Measurements from ENCODE around the gene SSR3. TPM values are rescaled to one million over a fixed set of nuclear protein-coding genes. Genes with fewer than 3 reads are reported as not detected.
A peak's percentile ranks its signal among the peaks of the same experiment; 100 is the strongest.

SSR3 gene
- total and polyA plus RNA-seq, 8 donors, result 30.4 to 190 (median 76.8) TPM

DNA sequence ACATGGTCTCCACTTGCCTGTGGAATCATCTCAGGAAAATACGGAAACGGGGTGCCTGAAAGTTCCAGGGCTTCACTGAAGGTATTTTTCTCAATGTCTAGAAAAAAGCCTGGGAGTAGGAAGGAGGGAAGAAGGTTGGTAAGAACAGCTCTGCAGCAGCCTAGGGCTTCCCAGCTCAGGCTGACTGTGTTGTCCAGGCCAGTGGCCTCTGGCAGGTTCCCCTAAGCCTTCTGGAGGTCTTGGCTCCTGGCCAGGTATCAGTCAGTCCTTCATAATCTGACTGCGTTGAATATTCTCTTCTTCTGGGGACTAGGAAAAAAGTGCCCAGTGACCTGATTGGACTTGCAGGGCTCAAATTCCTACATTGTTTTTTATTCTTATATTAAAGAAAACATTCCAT, 38.6 kb downstream of the SSR3 start:
- Histone ChIP-seq H3K27me3 (no peaks in the 10 kb centered on the region), H3K9me3 (no peaks in the 10 kb centered on the region), H3K27ac (no peak overlapping the region), H3K36me3 (no peaks in the 10 kb centered on the region), H3K4me1 (peaks cover 0 to 14% (median 7%) of the 10 kb centered on the region in 4 donors), H3K4me3 (no peak overlapping the region)
- TF ChIP-seq POLR2A (IDR thresholded peaks at IDR 0.05) (no peak), POLR2AphosphoS5 (IDR thresholded peaks at IDR 0.05) (no peak), CTCF (IDR thresholded peaks at IDR 0.05) (no peak), EP300 (IDR thresholded peaks at IDR 0.05) (no peak)
- no peak for DNase-seq
- WGBS, 5 donors, result 78 to 89% (median 79%) methylated on average over 3 of the region's 3 CpGs
- intact Hi-C loops (cut with DNase I; ENCODE audit: low total_unique reads), result no loop called here

- H3K27me3 ChIP-seq, result no peaks in the 10 kb centered on the region
- no peak overlapping the region for H3K27ac ChIP-seq
- peaks cover 0 to 23% (median 10%) of the 10 kb centered on the region in 4 donors for H3K4me1 ChIP-seq
- intact Hi-C loops (cut with DNase I; ENCODE audit: low total_unique reads), result loop anchor here (5.0 kb wide), 1 partner anchor 361 kb away; no protein-coding TSS in a partner anchor
- H3K36me3 ChIP-seq, result no peaks in the 10 kb centered on the region
- no peak for TF ChIP-seq CTCF (IDR thresholded peaks at IDR 0.05)
- no peak for TF ChIP-seq POLR2A (IDR thresholded peaks at IDR 0.05)
- TF ChIP-seq EP300 (IDR thresholded peaks at IDR 0.05), result no peak
- DNase-seq, result peak in 1 of 2 donors; percentile 27
- 35 to 52% (median 41%) methylated on average over 5 of the region's 5 CpGs for WGBS, 5 donors
- no peaks in the 10 kb centered on the region for H3K9me3 ChIP-seq
- no peak overlapping the region for H3K4me3 ChIP-seq
Measured at GRCh38 chr3:156513619-156514018, 41.3 kb downstream of the SSR3 start.

GRCh38 chr3:156511987-156512677, 42.8 kb downstream of the SSR3 start:
- no peaks in the 10 kb centered on the region for H3K27me3 ChIP-seq
- TF ChIP-seq CTCF (IDR thresholded peaks at IDR 0.05) (no peak), POLR2AphosphoS5 (IDR thresholded peaks at IDR 0.05) (no peak), EP300 (IDR thresholded peaks at IDR 0.05) (no peak), POLR2A (IDR thresholded peaks at IDR 0.05) (no peak)
- H3K27ac ChIP-seq, result no peak overlapping the region
- no peaks in the 10 kb centered on the region for H3K36me3 ChIP-seq
- H3K4me3 ChIP-seq, result no peak overlapping the region
- DNase-seq, result no peak
- intact Hi-C loops (cut with DNase I; ENCODE audit: low total_unique reads), result loop anchor here (5.0 kb wide), 1 partner anchor 360 kb away; no protein-coding TSS in a partner anchor
- peaks cover 0 to 20% (median 9%) of the 10 kb centered on the region in 4 donors for H3K4me1 ChIP-seq
- 56 to 72% (median 61%) methylated on average over 2 of the region's 2 CpGs for WGBS, 5 donors
- H3K9me3 ChIP-seq, result no peaks in the 10 kb centered on the region

DNA sequence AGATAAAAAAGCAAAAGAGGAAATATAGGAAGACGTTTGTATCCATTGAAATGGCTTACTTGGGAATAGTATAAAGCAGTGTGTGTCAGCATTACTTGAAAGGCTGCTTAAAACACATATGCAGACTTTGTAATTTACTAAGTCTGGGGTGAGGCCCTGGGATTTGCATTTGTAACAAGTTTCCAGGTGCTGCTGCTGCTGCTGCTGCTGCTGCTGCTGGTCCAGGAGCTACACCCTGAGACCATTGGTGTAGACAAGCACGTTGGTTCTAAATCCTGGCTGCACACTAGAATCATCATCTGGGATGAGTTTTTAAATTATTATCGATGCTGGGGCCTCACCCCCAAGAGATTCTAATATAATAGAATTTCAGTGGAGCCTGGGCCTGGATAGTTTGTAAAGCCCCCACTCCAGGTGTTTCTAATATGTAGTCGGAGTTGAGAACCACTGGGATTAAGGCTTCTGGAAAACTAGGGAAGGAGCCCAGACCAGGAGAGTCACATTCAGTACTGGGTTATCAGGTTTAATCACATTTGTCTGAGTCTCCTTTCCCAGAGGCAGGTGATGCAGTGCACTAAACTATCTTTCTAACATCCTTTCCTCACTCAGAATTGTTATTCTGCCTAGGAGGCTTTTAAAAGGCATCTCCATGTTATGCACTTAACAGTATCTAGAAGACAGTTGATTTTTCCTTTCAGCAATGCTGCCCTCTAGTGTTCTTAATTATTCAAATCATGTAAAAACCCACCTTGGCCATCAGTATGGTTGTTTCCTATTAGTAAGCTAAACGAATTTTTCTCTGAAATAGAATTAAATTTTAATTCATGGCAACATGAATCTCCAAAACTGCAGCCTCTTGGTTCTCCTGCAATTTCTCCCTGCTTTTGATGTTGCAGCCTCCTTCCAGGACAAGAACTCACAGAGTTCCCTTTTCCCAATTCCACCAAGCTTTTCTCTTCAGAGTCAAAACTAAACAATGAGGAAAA, 45.4 kb downstream of the SSR3 start:
- Histone ChIP-seq H3K4me3 (no peak overlapping the region), H3K9me3 (no peaks in the 10 kb centered on the region), H3K36me3 (no peaks in the 10 kb centered on the region), H3K27me3 (no peaks in the 10 kb centered on the region), H3K4me1 (peaks cover 0 to 16% (median 4%) of the 10 kb centered on the region in 4 donors), H3K27ac (no peak overlapping the region)
- TF ChIP-seq CTCF (IDR thresholded peaks at IDR 0.05), result peak in 5 of 7 experiments; percentile 18 to 62 (median 36)
- no peak for TF ChIP-seq POLR2A (IDR thresholded peaks at IDR 0.05)
- WGBS, 5 donors, result 54 to 63% (median 58%) methylated on average over 5 of the region's 5 CpGs
- DNase-seq, result peak in 1 of 2 donors; percentile 80
- intact Hi-C loops (cut with DNase I; ENCODE audit: low total_unique reads), result loop anchor here (5.0 kb wide), 1 partner anchor 357 kb away; no protein-coding TSS in a partner anchor

All from stomach (tissue), 9 donors.